ENCODE data around the gene ATCAY.
"Not testable (repeated sequence)": the region's sequence is repeated elsewhere in the genome, so short reads cannot be mapped to it uniquely, and the experiment has no call there.

ATCAY gene

GRCh38 chr19:3857449-3858003 is 23.0 kb upstream of the ATCAY start:
- no peak for FAIRE-seq

- no peak for FAIRE-seq
Observed at GRCh38 chr19:3860499-3860898, 20.0 kb upstream of the ATCAY start.

- no peak for FAIRE-seq
Observed at GRCh38 chr19:3862826-3863500, 17.5 kb upstream of the ATCAY start.

- FAIRE-seq, result no peak
Observed at GRCh38 chr19:3863648-3864047, 16.8 kb upstream of the ATCAY start.

- no peak for FAIRE-seq
Observed at GRCh38 chr19:3866910-3867638, 13.4 kb upstream of the ATCAY start.

GRCh38 chr19:3867971-3868769 is 12.3 kb upstream of the ATCAY start:
- no peak for FAIRE-seq

GRCh38 chr19:3868770-3869456 is 11.6 kb upstream of the ATCAY start, which contains the start of gene ZFR2:
Gene ZFR2, minus strand, starts transcription at chr19:3869038. Its CDS starts 21 bp downstream, at chr19:3869017.
- FAIRE-seq, result no peak

GRCh38 chr19:3873151-3873550 is 7.3 kb upstream of the ATCAY start:
- no peak for FAIRE-seq

GRCh38 chr19:3874695-3875094 is 5.8 kb upstream of the ATCAY start:
- FAIRE-seq, result not testable (repeated sequence)

GRCh38 chr19:3879656-3880055 is 829 bp upstream of the ATCAY start:
- no peak for FAIRE-seq

- FAIRE-seq, result no peak
Observed at GRCh38 chr19:3881272-3882040, 971 bp downstream of the ATCAY start.

- FAIRE-seq, result no peak
Observed at GRCh38 chr19:3882041-3882384, 1.5 kb downstream of the ATCAY start.

- FAIRE-seq, result no peak
Observed at GRCh38 chr19:3890591-3890990, 10.1 kb downstream of the ATCAY start.

- no peak for FAIRE-seq
Observed at GRCh38 chr19:3893509-3894179, 13.2 kb downstream of the ATCAY start.

- not testable (repeated sequence) for FAIRE-seq
Observed at GRCh38 chr19:3894959-3895358, 14.5 kb downstream of the ATCAY start.

- FAIRE-seq, result no peak
Observed at GRCh38 chr19:3895788-3896187, 15.3 kb downstream of the ATCAY start.

- FAIRE-seq, result no peak
Observed at GRCh38 chr19:3897936-3898335, 17.5 kb downstream of the ATCAY start.

GRCh38 chr19:3898426-3898825 is 17.9 kb downstream of the ATCAY start:
- FAIRE-seq, result no peak

GRCh38 chr19:3899531-3900294 is 19.2 kb downstream of the ATCAY start:
- no peak for FAIRE-seq

GRCh38 chr19:3902317-3902973 is 22.0 kb downstream of the ATCAY start:
- FAIRE-seq, result no peak

Measured in endometrium (tissue), 2 donors.